Sigmoid colon (tissue), 4 donors: ENCODE results near the gene ZFP30.

Experiments
- EP300 ChIP-seq, 4 donors: sonication (generic); formaldehyde crosslinking; IDR thresholded peaks; one replicate each; pipeline ENCODE4 v1.6.1; 2017; ENCODE audit warnings: antibody characterized with exemption in 4 of 4
- POLR2A ChIP-seq, 2 donors: fragments of 450-650 bp; IDR thresholded peaks; one replicate each; pipeline ENCODE4 v1.6.1; 2016; ENCODE audit warnings: antibody characterized with exemption in 2 of 2, mild to moderate bottlenecking in 2 of 2, moderate library complexity in 2 of 2
- TF ChIP-seq, protein P1 (sequence below), 4 experiments: fragments of 450-650 bp in 3 of 4; fragments of 200-600 bp in 1 of 4; IDR thresholded peaks; one replicate each; pipeline ENCODE4 v1.5.1; 2016 to 2019; ENCODE audit warnings: antibody characterized with exemption in 4 of 4, mild to moderate bottlenecking in 3 of 4, moderate library complexity in 2 of 4

DNA sequence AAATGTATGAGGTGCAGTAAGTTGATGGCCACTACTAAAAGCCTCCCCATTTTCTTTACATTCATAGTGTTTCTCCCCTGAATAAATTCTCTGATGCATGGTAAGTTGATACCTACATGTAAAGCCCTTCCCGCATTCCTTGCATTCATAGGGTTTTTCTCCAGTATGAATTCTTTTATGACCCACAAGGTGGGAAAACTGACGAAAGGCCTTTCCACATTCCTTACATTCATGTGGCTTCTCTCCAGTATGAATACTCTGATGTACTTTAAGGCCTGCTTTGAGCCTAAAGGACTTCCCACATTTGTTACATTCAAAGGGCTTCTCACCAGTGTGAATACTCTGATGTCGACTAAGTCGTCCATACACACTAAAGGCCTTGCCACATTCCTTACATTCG, 43.8 kb upstream of the ZFP30 start:
- TF ChIP-seq EP300 (IDR thresholded peaks at IDR 0.05) (no peak), POLR2A (IDR thresholded peaks at IDR 0.05) (no peak)
- TF ChIP-seq, protein P1, sequence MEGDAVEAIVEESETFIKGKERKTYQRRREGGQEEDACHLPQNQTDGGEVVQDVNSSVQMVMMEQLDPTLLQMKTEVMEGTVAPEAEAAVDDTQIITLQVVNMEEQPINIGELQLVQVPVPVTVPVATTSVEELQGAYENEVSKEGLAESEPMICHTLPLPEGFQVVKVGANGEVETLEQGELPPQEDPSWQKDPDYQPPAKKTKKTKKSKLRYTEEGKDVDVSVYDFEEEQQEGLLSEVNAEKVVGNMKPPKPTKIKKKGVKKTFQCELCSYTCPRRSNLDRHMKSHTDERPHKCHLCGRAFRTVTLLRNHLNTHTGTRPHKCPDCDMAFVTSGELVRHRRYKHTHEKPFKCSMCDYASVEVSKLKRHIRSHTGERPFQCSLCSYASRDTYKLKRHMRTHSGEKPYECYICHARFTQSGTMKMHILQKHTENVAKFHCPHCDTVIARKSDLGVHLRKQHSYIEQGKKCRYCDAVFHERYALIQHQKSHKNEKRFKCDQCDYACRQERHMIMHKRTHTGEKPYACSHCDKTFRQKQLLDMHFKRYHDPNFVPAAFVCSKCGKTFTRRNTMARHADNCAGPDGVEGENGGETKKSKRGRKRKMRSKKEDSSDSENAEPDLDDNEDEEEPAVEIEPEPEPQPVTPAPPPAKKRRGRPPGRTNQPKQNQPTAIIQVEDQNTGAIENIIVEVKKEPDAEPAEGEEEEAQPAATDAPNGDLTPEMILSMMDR (IDR thresholded peaks at IDR 0.05): no peak
